Measurements from ENCODE around the gene PGC. TPM values are rescaled to one million over a fixed set of nuclear protein-coding genes. Genes with fewer than 3 reads are reported as not detected.

The PGC gene
- polyA plus RNA-seq, 4 donors = 0.03 to 51.3 (median 13.0) TPM

GRCh38 chr6:41713650-41714291 is 33.4 kb downstream of the PGC start:
- FAIRE-seq (no peak), DNase-seq (no peak)
- WGBS, 3 donors = 65 to 78% (median 71%) methylated on average over 14 of the region's 14 CpGs
- no peaks in the 10 kb centered on the region for H3K27me3 ChIP-seq (ENCODE audit: control insufficient read depth in 3 of 3, insufficient read depth in 3 of 3, low read length in 3 of 3)
- H3K4me3 ChIP-seq (ENCODE audit: low read depth in 1 of 3, low read length in 3 of 3) = no peak overlapping the region
- peaks cover 0 to 78% (median 0%) of the 10 kb centered on the region in 3 donors for H3K36me3 ChIP-seq (ENCODE audit: control insufficient read depth in 3 of 3, insufficient read depth in 2 of 3, low read depth in 1 of 3, low read length in 3 of 3)
- no peaks in the 10 kb centered on the region for H3K9me3 ChIP-seq (ENCODE audit: control insufficient read depth in 2 of 2, insufficient read depth in 1 of 2, low read depth in 1 of 2, low read length in 1 of 2)
- no peak overlapping the region for H3K27ac ChIP-seq (ENCODE audit: low read depth in 1 of 3, low read length in 2 of 3)
- peaks cover 0 to 64% (median 0%) of the 10 kb centered on the region in 3 donors for H3K4me1 ChIP-seq (ENCODE audit: control insufficient read depth in 3 of 3, insufficient read depth in 2 of 3, low read depth in 1 of 3, low read length in 2 of 3)

GRCh38 chr6:41713159-41713649 is 34.0 kb downstream of the PGC start:
- Histone ChIP-seq H3K36me3 (ENCODE audit: control insufficient read depth in 3 of 3, insufficient read depth in 2 of 3, low read depth in 1 of 3, low read length in 3 of 3) (peaks cover 0 to 79% (median 0%) of the 10 kb centered on the region in 3 donors), H3K4me3 (ENCODE audit: low read depth in 1 of 3, low read length in 3 of 3) (no peak overlapping the region), H3K27me3 (ENCODE audit: control insufficient read depth in 3 of 3, insufficient read depth in 3 of 3, low read length in 3 of 3) (no peaks in the 10 kb centered on the region), H3K27ac (ENCODE audit: low read depth in 1 of 3, low read length in 2 of 3) (no peak overlapping the region), H3K9me3 (ENCODE audit: control insufficient read depth in 2 of 2, insufficient read depth in 1 of 2, low read depth in 1 of 2, low read length in 1 of 2) (no peaks in the 10 kb centered on the region), H3K4me1 (ENCODE audit: control insufficient read depth in 3 of 3, insufficient read depth in 2 of 3, low read depth in 1 of 3, low read length in 2 of 3) (peaks cover 0 to 64% (median 0%) of the 10 kb centered on the region in 3 donors)
- no peak for FAIRE-seq
- 25 to 47% (median 46%) methylated on average over 8 to 9 of the region's 9 CpGs for WGBS, 3 donors
- no peak for DNase-seq

- 10 to 57% (median 38%) methylated on average over 10 of the region's 10 CpGs for WGBS, 3 donors
- no peak overlapping the region for H3K4me3 ChIP-seq (ENCODE audit: low read depth in 1 of 3, low read length in 3 of 3)
- DNase-seq = no peak
- peaks cover 0 to 80% (median 0%) of the 10 kb centered on the region in 3 donors for H3K36me3 ChIP-seq (ENCODE audit: control insufficient read depth in 3 of 3, insufficient read depth in 2 of 3, low read depth in 1 of 3, low read length in 3 of 3)
- FAIRE-seq = no peak
- H3K27me3 ChIP-seq (ENCODE audit: control insufficient read depth in 3 of 3, insufficient read depth in 3 of 3, low read length in 3 of 3) = no peaks in the 10 kb centered on the region
- no peaks in the 10 kb centered on the region for H3K9me3 ChIP-seq (ENCODE audit: control insufficient read depth in 2 of 2, insufficient read depth in 1 of 2, low read depth in 1 of 2, low read length in 1 of 2)
- H3K4me1 ChIP-seq (ENCODE audit: control insufficient read depth in 3 of 3, insufficient read depth in 2 of 3, low read depth in 1 of 3, low read length in 2 of 3) = peaks cover 0 to 61% (median 0%) of the 10 kb centered on the region in 3 donors
- H3K27ac ChIP-seq (ENCODE audit: low read depth in 1 of 3, low read length in 2 of 3) = no peak overlapping the region
These were observed 34.5 kb downstream of the PGC start for GRCh38 chr6:41712651-41713103.

- DNase-seq = no peak
- Histone ChIP-seq H3K27me3 (ENCODE audit: control insufficient read depth in 3 of 3, insufficient read depth in 3 of 3, low read length in 3 of 3) (no peaks in the 10 kb centered on the region), H3K9me3 (ENCODE audit: control insufficient read depth in 2 of 2, insufficient read depth in 1 of 2, low read depth in 1 of 2, low read length in 1 of 2) (no peaks in the 10 kb centered on the region), H3K4me1 (ENCODE audit: control insufficient read depth in 3 of 3, insufficient read depth in 2 of 3, low read depth in 1 of 3, low read length in 2 of 3) (peaks cover 0 to 60% (median 0%) of the 10 kb centered on the region in 3 donors), H3K36me3 (ENCODE audit: control insufficient read depth in 3 of 3, insufficient read depth in 2 of 3, low read depth in 1 of 3, low read length in 3 of 3) (peaks cover 0 to 81% (median 0%) of the 10 kb centered on the region in 3 donors), H3K27ac (ENCODE audit: low read depth in 1 of 3, low read length in 2 of 3) (no peak overlapping the region), H3K4me3 (ENCODE audit: low read depth in 1 of 3, low read length in 3 of 3) (no peak overlapping the region)
- WGBS, 3 donors = 94 to 96% (median 94%) methylated on average over 7 to 9 of the region's 9 CpGs
- no peak for FAIRE-seq
These were observed 35.7 kb downstream of the PGC start for GRCh38 chr6:41711323-41712038.

GRCh38 chr6:41709375-41709774 is 37.8 kb downstream of the PGC start:
- 87 to 91% (median 88%) methylated on average over 2 of the region's 2 CpGs for WGBS, 3 donors

GRCh38 chr6:41708856-41709255 is 38.3 kb downstream of the PGC start:
- H3K9me3 ChIP-seq (ENCODE audit: control insufficient read depth in 2 of 2, insufficient read depth in 1 of 2, low read depth in 1 of 2, low read length in 1 of 2) = no peaks in the 10 kb centered on the region
- H3K27ac ChIP-seq (ENCODE audit: low read depth in 1 of 3, low read length in 2 of 3) = no peak overlapping the region
- no peak overlapping the region for H3K4me3 ChIP-seq (ENCODE audit: low read depth in 1 of 3, low read length in 3 of 3)
- peaks cover 0 to 85% (median 0%) of the 10 kb centered on the region in 3 donors for H3K36me3 ChIP-seq (ENCODE audit: control insufficient read depth in 3 of 3, insufficient read depth in 2 of 3, low read depth in 1 of 3, low read length in 3 of 3)
- WGBS, 3 donors = 95 to 100% (median 98%) methylated on average over 3 of the region's 3 CpGs
- no peak for FAIRE-seq
- H3K27me3 ChIP-seq (ENCODE audit: control insufficient read depth in 3 of 3, insufficient read depth in 3 of 3, low read length in 3 of 3) = no peaks in the 10 kb centered on the region
- peaks cover 0 to 64% (median 0%) of the 10 kb centered on the region in 3 donors for H3K4me1 ChIP-seq (ENCODE audit: control insufficient read depth in 3 of 3, insufficient read depth in 2 of 3, low read depth in 1 of 3, low read length in 2 of 3)
- DNase-seq = no peak

More at GRCh38 chr6:41709375-41709774, 37.8 kb downstream of the PGC start:
- Histone ChIP-seq H3K36me3 (ENCODE audit: control insufficient read depth in 3 of 3, insufficient read depth in 2 of 3, low read depth in 1 of 3, low read length in 3 of 3) (peaks cover 0 to 85% (median 0%) of the 10 kb centered on the region in 3 donors), H3K9me3 (ENCODE audit: control insufficient read depth in 2 of 2, insufficient read depth in 1 of 2, low read depth in 1 of 2, low read length in 1 of 2) (no peaks in the 10 kb centered on the region), H3K4me3 (ENCODE audit: low read depth in 1 of 3, low read length in 3 of 3) (no peak overlapping the region), H3K27ac (ENCODE audit: low read depth in 1 of 3, low read length in 2 of 3) (no peak overlapping the region), H3K4me1 (ENCODE audit: control insufficient read depth in 3 of 3, insufficient read depth in 2 of 3, low read depth in 1 of 3, low read length in 2 of 3) (peaks cover 0 to 68% (median 0%) of the 10 kb centered on the region in 3 donors), H3K27me3 (ENCODE audit: control insufficient read depth in 3 of 3, insufficient read depth in 3 of 3, low read length in 3 of 3) (no peaks in the 10 kb centered on the region)
- no peak for DNase-seq
- no peak for FAIRE-seq

GRCh38 chr6:41707565-41708200 is 39.5 kb downstream of the PGC start:
- DNase-seq (no peak), FAIRE-seq (no peak)
- H3K4me1 ChIP-seq (ENCODE audit: control insufficient read depth in 3 of 3, insufficient read depth in 2 of 3, low read depth in 1 of 3, low read length in 2 of 3) = peaks cover 0 to 53% (median 0%) of the 10 kb centered on the region in 3 donors
- H3K27ac ChIP-seq (ENCODE audit: low read depth in 1 of 3, low read length in 2 of 3) = peak overlapping the region in 1 of 3 donors; percentile 5
- no peaks in the 10 kb centered on the region for H3K9me3 ChIP-seq (ENCODE audit: control insufficient read depth in 2 of 2, insufficient read depth in 1 of 2, low read depth in 1 of 2, low read length in 1 of 2)
- no peak overlapping the region for H3K4me3 ChIP-seq (ENCODE audit: low read depth in 1 of 3, low read length in 3 of 3)
- peaks cover 0 to 84% (median 0%) of the 10 kb centered on the region in 3 donors for H3K36me3 ChIP-seq (ENCODE audit: control insufficient read depth in 3 of 3, insufficient read depth in 2 of 3, low read depth in 1 of 3, low read length in 3 of 3)
- WGBS, 3 donors = 66 to 78% (median 76%) methylated on average over 14 of the region's 14 CpGs
- H3K27me3 ChIP-seq (ENCODE audit: control insufficient read depth in 3 of 3, insufficient read depth in 3 of 3, low read length in 3 of 3) = no peaks in the 10 kb centered on the region

GRCh38 chr6:41706876-41707564 is 40.2 kb downstream of the PGC start:
- Histone ChIP-seq H3K4me1 (ENCODE audit: control insufficient read depth in 3 of 3, insufficient read depth in 2 of 3, low read depth in 1 of 3, low read length in 2 of 3) (peaks cover 0 to 47% (median 0%) of the 10 kb centered on the region in 3 donors), H3K36me3 (ENCODE audit: control insufficient read depth in 3 of 3, insufficient read depth in 2 of 3, low read depth in 1 of 3, low read length in 3 of 3) (peaks cover 0 to 84% (median 0%) of the 10 kb centered on the region in 3 donors), H3K27me3 (ENCODE audit: control insufficient read depth in 3 of 3, insufficient read depth in 3 of 3, low read length in 3 of 3) (no peaks in the 10 kb centered on the region), H3K4me3 (ENCODE audit: low read depth in 1 of 3, low read length in 3 of 3) (no peak overlapping the region), H3K9me3 (ENCODE audit: control insufficient read depth in 2 of 2, insufficient read depth in 1 of 2, low read depth in 1 of 2, low read length in 1 of 2) (no peaks in the 10 kb centered on the region), H3K27ac (ENCODE audit: low read depth in 1 of 3, low read length in 2 of 3) (peak overlapping the region in 1 of 3 donors; percentile 55)
- WGBS, 3 donors = 70 to 87% (median 78%) methylated on average over 8 to 9 of the region's 9 CpGs
- DNase-seq (peak in 1 of 2 donors; percentile 48), FAIRE-seq (no peak)

All from small intestine (tissue), 7 donors.